GM21528 (cell line): Measurements from ENCODE around the gene LRRK1.
A peak's percentile ranks its signal among the peaks of the same experiment; 100 is the strongest.

Experiments used
- ATAC-seq: cut with Tn5 transposase; IDR thresholded peaks from one replicate; pipeline ENCODE4 v1.9.1; 2021; ENCODE audit warnings: mild to moderate bottlenecking, moderate library complexity; ENCODE audit not compliant: unreplicated experiment, low FRiP score

Gene LRRK1

GRCh38 chr15:100909565-100909964 is 9.6 kb upstream of the LRRK1 start:
- ATAC-seq = no peak

- ATAC-seq = no peak
These were observed 8.9 kb upstream of the LRRK1 start for GRCh38 chr15:100909989-100910955.

- no peak for ATAC-seq
These were observed 8.1 kb upstream of the LRRK1 start for GRCh38 chr15:100911086-100911485.

- ATAC-seq = no peak
These were observed 5.2 kb upstream of the LRRK1 start for GRCh38 chr15:100913961-100914360.

- no peak for ATAC-seq
These were observed 4.3 kb upstream of the LRRK1 start for GRCh38 chr15:100914876-100915275.

- ATAC-seq = peak; percentile 68
These were observed 995 bp upstream of the LRRK1 start for GRCh38 chr15:100918034-100918689.

- ATAC-seq = no peak
These were observed 586 bp downstream of the LRRK1 start for GRCh38 chr15:100919481-100920405.

- ATAC-seq = no peak
These were observed 1.5 kb downstream of the LRRK1 start for GRCh38 chr15:100920516-100921135.

GRCh38 chr15:100922192-100923040 is 3.3 kb downstream of the LRRK1 start:
- peak; percentile 22 for ATAC-seq

GRCh38 chr15:100923076-100923475 is 3.9 kb downstream of the LRRK1 start:
- no peak for ATAC-seq

- ATAC-seq = no peak
These were observed 4.7 kb downstream of the LRRK1 start for GRCh38 chr15:100923902-100924301.

- no peak for ATAC-seq
These were observed 5.3 kb downstream of the LRRK1 start for GRCh38 chr15:100924436-100924835.

GRCh38 chr15:100925480-100925879 is 6.3 kb downstream of the LRRK1 start:
- no peak for ATAC-seq

GRCh38 chr15:100926258-100926657 is 7.1 kb downstream of the LRRK1 start:
- ATAC-seq = no peak

- ATAC-seq = no peak
These were observed 8.0 kb downstream of the LRRK1 start for GRCh38 chr15:100926971-100927756.

- ATAC-seq = no peak
These were observed 9.6 kb downstream of the LRRK1 start for GRCh38 chr15:100928632-100929280.

GRCh38 chr15:100929641-100930042 is 10.5 kb downstream of the LRRK1 start:
- ATAC-seq = no peak

- ATAC-seq = no peak
These were observed 11.2 kb downstream of the LRRK1 start for GRCh38 chr15:100930306-100930848.
